GM20000 (cell line): ENCODE measurements around the gene NACC2.
"Not testable (repeated sequence)": the region's sequence is repeated elsewhere in the genome, so short reads cannot be mapped to it uniquely, and the experiment has no call there.

Experiments
- DNase-seq: peaks from one replicate; pipeline ENCODE4 v3.0.0; 2012; ENCODE audit warnings: low spot score
- TF ChIP-seq, protein P1 (sequence below): IDR thresholded peaks from 2 replicates; pipeline ENCODE4 v1.5.1; 2012; ENCODE audit warnings: mild to moderate bottlenecking, control low read depth; ENCODE audit errors: extremely low read depth, missing control alignments

The NACC2 gene

DNA sequence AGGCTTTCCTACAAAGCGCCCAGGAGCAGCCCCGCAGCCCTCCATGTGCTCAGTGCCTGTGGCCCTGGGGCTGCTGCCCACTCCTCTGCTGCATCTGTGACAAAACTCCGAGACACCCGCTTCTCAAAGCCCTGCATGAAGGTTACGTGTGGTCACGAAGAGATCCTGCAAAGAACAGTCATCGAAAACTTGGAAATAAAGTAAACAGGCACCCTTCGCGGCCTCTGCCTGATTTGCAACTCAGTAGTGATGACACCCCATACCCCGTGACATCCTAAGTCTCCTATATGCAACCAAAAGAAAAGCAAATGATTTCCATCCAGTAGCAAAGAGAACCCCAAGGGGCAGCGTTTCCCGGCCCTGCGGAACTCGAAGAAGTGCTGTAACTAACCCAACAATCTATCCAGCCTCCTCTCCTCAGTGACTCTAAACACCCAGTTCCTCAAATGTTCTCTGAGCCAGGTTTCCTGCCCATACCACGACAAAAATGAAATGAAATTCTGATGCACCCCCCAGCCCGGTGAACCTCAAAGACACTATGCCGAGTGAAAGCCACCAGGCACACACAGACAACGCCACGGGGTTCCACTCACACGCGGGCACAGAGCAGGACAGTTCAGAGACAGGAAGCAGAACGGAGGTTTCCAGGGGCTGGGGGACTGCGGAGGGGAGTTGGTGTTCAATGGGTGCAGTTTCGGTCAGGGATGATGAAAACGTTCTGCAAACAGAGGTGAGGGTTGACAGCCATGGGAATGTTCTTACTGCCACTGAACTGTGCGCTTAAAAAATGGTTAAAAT lies 19.0 kb downstream of the NACC2 start:
- TF ChIP-seq, protein P1, sequence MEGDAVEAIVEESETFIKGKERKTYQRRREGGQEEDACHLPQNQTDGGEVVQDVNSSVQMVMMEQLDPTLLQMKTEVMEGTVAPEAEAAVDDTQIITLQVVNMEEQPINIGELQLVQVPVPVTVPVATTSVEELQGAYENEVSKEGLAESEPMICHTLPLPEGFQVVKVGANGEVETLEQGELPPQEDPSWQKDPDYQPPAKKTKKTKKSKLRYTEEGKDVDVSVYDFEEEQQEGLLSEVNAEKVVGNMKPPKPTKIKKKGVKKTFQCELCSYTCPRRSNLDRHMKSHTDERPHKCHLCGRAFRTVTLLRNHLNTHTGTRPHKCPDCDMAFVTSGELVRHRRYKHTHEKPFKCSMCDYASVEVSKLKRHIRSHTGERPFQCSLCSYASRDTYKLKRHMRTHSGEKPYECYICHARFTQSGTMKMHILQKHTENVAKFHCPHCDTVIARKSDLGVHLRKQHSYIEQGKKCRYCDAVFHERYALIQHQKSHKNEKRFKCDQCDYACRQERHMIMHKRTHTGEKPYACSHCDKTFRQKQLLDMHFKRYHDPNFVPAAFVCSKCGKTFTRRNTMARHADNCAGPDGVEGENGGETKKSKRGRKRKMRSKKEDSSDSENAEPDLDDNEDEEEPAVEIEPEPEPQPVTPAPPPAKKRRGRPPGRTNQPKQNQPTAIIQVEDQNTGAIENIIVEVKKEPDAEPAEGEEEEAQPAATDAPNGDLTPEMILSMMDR = no peak
- no peak for DNase-seq

GRCh38 chr9:136075134-136075841 lies 19.8 kb downstream of the NACC2 start:
- TF ChIP-seq, protein P1 = no peak
- no peak for DNase-seq

GRCh38 chr9:136074706-136075105 lies 20.4 kb downstream of the NACC2 start:
- TF ChIP-seq, protein P1 = no peak
- no peak for DNase-seq

- DNase-seq = no peak
- TF ChIP-seq, protein P1 = no peak
Observed at GRCh38 chr9:136062657-136063439, 32.2 kb downstream of the NACC2 start.

- DNase-seq = not testable (repeated sequence)
Observed at GRCh38 chr9:136061916-136062315, 33.2 kb downstream of the NACC2 start.

GRCh38 chr9:136061405-136061804 lies 33.7 kb downstream of the NACC2 start:
- TF ChIP-seq, protein P1 = no peak
- DNase-seq = no peak

DNA sequence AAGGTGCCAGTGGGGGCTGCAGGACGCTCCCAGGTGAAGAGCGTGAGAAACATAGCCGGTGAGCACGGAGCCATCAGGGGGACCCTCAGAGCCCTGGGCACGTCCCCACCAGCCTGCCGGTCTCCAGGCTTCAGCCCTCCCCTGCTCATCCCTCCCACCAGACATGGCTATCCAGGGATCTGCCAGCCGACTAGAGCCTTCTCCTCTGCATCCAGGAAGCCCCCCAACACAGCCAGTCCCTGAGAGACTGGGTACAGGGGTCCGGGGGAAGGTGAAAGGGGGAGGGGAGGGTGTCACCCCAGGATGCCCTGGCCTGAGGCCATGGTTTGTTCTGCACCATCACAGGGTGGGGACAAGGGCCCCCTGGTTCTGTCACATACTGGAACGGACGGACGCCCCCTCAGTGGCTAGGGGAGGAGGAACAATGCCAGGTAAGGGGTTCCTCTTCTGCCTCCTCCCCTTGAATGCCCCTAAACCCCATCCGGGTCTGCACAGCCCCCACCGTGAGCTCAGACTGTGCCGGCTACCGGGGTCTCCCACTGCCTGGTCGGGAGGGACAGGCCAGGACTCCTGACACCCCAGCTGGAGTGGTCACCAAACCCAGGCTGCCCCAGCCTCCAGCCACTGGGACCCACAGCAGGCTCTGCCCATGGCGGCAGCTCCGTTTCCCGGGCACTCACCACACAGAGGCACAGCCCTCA lies 34.3 kb downstream of the NACC2 start:
- no peak for DNase-seq

More for the DNA sequence above, 34.3 kb downstream of the NACC2 start:
- TF ChIP-seq, protein P1 = no peak
